Measurements from ENCODE around the gene REEP6. TPM values are rescaled to one million over a fixed set of nuclear protein-coding genes. Genes with fewer than 3 reads are reported as not detected.

The REEP6 gene
- total and polyA plus RNA-seq, 2 donors (not counting 3 experiments of a cell fraction or from before 2014, with no cell fraction given), result 1.3 to 1.5 TPM

DNA sequence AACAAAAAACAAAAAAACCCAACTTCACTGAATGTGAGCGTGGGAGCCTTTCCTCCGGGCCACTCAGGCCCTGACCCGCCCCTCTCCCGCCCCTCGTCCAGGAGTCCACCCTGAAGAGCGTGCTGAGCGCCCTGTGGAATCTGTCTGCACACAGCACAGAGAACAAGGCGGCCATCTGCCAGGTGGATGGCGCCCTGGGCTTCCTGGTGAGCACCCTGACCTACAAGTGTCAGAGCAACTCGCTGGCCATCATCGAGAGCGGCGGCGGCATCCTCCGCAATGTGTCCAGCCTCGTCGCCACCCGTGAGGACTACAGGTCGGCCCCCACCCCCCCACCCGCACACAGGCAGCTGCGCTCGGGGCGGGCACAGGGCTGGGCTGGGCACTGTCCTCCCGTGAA, 29.1 kb upstream of the REEP6 start:
- Histone ChIP-seq H3K4me1 (ENCODE audit: control insufficient read depth, extremely low read depth, insufficient read depth, low read length) (no peaks in the 10 kb centered on the region), H3K36me3 (ENCODE audit: control insufficient read depth in 2 of 2, extremely low read depth in 1 of 2, insufficient read depth in 2 of 2, low read length in 2 of 2) (no peaks in the 10 kb centered on the region), H2AFZ (ENCODE audit: low read depth, low read length) (no peak overlapping the region), H3K9me1 (replicated peaks; ENCODE audit: control insufficient read depth, extremely low read depth, insufficient read depth, low read length) (no peaks in the 10 kb centered on the region), H4K20me1 (replicated peaks; ENCODE audit: control insufficient read depth, extremely low read depth, insufficient read depth, low read length) (no peaks in the 10 kb centered on the region), H3K27ac (ENCODE audit: insufficient read depth, low read depth, low read length) (no peak overlapping the region), H3K9me3 (replicated peaks; ENCODE audit: control insufficient read depth, insufficient read depth, low read length) (no peaks in the 10 kb centered on the region), H3K79me2 (ENCODE audit: control insufficient read depth, insufficient read depth, low read length) (no peaks in the 10 kb centered on the region), H3K4me3 (replicated peaks in 1 of 3; ENCODE audit: insufficient read depth in 1 of 3, low read depth in 1 of 3, low read length in 3 of 3) (no peak overlapping the region), H3K9ac (replicated peaks; ENCODE audit: extremely low read depth, insufficient read depth, low read length) (no peak overlapping the region), H3K4me2 (ENCODE audit: insufficient read depth, low read length) (no peak overlapping the region), H3K27me3 (ENCODE audit: control insufficient read depth in 2 of 2, insufficient read depth in 2 of 2, low read length in 2 of 2) (peaks cover 28 to 34% of the 10 kb centered on the region in 2 experiments)
- BruUV-seq (replicated peaks), result no TSS peak
- intact Hi-C loops (cut with micrococcal nuclease) (no loop called here), dilution Hi-C loops (cut with MboI; ENCODE audit: extremely low pct_ligation_motif_present, low sequenced_read_pairs) (no loop called here)
- TF ChIP-seq MYC (IDR thresholded peaks at IDR 0.05; ENCODE audit: low read depth, low read length) (no peak), POLR2AphosphoS5 (IDR thresholded peaks at IDR 0.05; ENCODE audit: insufficient read depth, low read depth, low read length) (no peak)
- DNase-seq (ENCODE audit: low read depth, low spot score) (no peak), FAIRE-seq (no peak)
- ChIA-PET CTCF (no interaction called here), POLR2A (interaction anchor here (0.7 kb wide), 1 partner anchor 1015 kb away, joined by 9 read pairs; no protein-coding TSS in a partner anchor)

- H3K9me3 ChIP-seq (replicated peaks; ENCODE audit: control insufficient read depth, insufficient read depth, low read length), result no peaks in the 10 kb centered on the region
- H2AFZ ChIP-seq (ENCODE audit: low read depth, low read length), result no peak overlapping the region
- no peaks in the 10 kb centered on the region for H4K20me1 ChIP-seq (replicated peaks; ENCODE audit: control insufficient read depth, extremely low read depth, insufficient read depth, low read length)
- DNase-seq (ENCODE audit: low read depth, low spot score) (peak; percentile 41), FAIRE-seq (peak; percentile 75)
- H3K9ac ChIP-seq (replicated peaks; ENCODE audit: extremely low read depth, insufficient read depth, low read length), result no peak overlapping the region
- H3K27ac ChIP-seq (ENCODE audit: insufficient read depth, low read depth, low read length), result no peak overlapping the region
- intact Hi-C loops (cut with micrococcal nuclease) (no loop called here), dilution Hi-C loops (cut with MboI; ENCODE audit: extremely low pct_ligation_motif_present, low sequenced_read_pairs) (no loop called here)
- H3K4me2 ChIP-seq (ENCODE audit: insufficient read depth, low read length), result peak overlapping the region; percentile 2
- ChIA-PET CTCF (interaction anchor here (0.8 to 2.6 kb wide), 13 partner anchors 10 to 303 kb away, joined by 3 to 14 read pairs (median 5); partner anchors contain the start of gene REEP6), POLR2A (no interaction called here)
- TF ChIP-seq CTCF (IDR thresholded peaks at IDR 0.05; ENCODE audit: extremely low read depth in 1 of 2, insufficient read depth in 1 of 2, low read depth in 1 of 2, low read length in 2 of 2) (peak; percentile 28 to 77), POLR2AphosphoS5 (IDR thresholded peaks at IDR 0.05; ENCODE audit: insufficient read depth, low read depth, low read length) (no peak), POLR2A (IDR thresholded peaks at IDR 0.05; ENCODE audit: low read depth, low read length) (no peak), FOS (IDR thresholded peaks at IDR 0.05; ENCODE audit: borderline replicate concordance, insufficient read depth, low read length) (no peak)
- no peaks in the 10 kb centered on the region for H3K36me3 ChIP-seq (ENCODE audit: control insufficient read depth in 2 of 2, extremely low read depth in 1 of 2, insufficient read depth in 2 of 2, low read length in 2 of 2)
- no TSS peak for BruUV-seq (replicated peaks)
- no peaks in the 10 kb centered on the region for H3K79me2 ChIP-seq (ENCODE audit: control insufficient read depth, insufficient read depth, low read length)
- no peaks in the 10 kb centered on the region for H3K9me1 ChIP-seq (replicated peaks; ENCODE audit: control insufficient read depth, extremely low read depth, insufficient read depth, low read length)
- peaks cover 25 to 53% of the 10 kb centered on the region in 2 experiments for H3K27me3 ChIP-seq (ENCODE audit: control insufficient read depth in 2 of 2, insufficient read depth in 2 of 2, low read length in 2 of 2)
- no peak overlapping the region for H3K4me3 ChIP-seq (replicated peaks in 1 of 3; ENCODE audit: insufficient read depth in 1 of 3, low read depth in 1 of 3, low read length in 3 of 3)
- peaks cover 5% of the 10 kb centered on the region for H3K4me1 ChIP-seq (ENCODE audit: control insufficient read depth, extremely low read depth, insufficient read depth, low read length)
Observed at GRCh38 chr19:1465191-1466016, 25.6 kb upstream of the REEP6 start.
